Right renal pelvis (tissue), 4 donors: ENCODE data around the gene RRAD. TPM values are rescaled to one million over a fixed set of nuclear protein-coding genes. Genes with fewer than 3 reads are reported as not detected.
A peak's percentile ranks its signal among the peaks of the same experiment; 100 is the strongest.
"Not testable (repeated sequence)": the region's sequence is repeated elsewhere in the genome, so short reads cannot be mapped to it uniquely, and the experiment has no call there.

ENCODE experiments used
- DNase-seq, 4 donors: peaks; one replicate each; pipeline ENCODE4 v3.0.0-alpha.2; 2013; ENCODE audit warnings: low read depth in 4 of 4, low spot score in 3 of 4, missing footprints in 1 of 4
- polyA plus RNA-seq, 4 donors: library from polyadenylated mRNA; unstranded; fragments of 120-200 nt; gene quantifications; one replicate each; pipeline ENCODE4 v1.2.1, GENCODE V29; 2013; ENCODE audit not compliant: insufficient read length in 4 of 4

The RRAD gene
- polyA plus RNA-seq, 4 donors = 2.0 to 3.9 (median 2.8) TPM

DNA sequence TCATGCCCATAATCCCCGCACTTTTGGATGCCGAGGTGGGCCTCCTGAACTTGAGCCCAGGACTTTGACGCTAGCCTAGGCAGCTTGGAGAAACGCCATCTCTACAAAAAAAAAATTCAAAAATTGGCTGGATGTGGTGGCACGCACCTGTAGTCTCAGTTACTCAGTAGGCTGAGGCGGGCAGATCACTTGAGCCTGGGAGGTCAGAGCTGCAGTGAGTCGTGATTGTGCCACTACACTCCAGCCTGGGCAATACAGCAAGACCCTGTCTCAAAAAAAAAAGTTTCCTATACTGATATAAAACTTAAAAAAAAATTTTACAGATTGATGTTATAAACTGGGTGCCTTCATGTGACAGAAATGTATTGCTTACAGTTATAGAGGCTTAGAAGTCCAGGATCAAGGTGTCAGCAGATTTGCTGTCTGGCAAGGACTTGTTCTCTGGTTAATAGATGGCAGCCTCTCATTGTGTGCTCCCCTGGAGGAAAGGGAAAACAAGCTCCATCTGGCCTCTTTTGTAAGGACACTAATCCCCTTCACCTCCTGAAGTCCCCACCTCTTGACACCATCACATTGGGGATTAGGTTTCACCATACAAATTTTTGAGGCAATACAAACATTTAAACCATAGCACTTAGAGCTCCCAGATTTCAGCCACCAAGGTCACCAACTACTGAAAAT, 27.2 kb upstream of the RRAD start:
- DNase-seq = no peak

DNA sequence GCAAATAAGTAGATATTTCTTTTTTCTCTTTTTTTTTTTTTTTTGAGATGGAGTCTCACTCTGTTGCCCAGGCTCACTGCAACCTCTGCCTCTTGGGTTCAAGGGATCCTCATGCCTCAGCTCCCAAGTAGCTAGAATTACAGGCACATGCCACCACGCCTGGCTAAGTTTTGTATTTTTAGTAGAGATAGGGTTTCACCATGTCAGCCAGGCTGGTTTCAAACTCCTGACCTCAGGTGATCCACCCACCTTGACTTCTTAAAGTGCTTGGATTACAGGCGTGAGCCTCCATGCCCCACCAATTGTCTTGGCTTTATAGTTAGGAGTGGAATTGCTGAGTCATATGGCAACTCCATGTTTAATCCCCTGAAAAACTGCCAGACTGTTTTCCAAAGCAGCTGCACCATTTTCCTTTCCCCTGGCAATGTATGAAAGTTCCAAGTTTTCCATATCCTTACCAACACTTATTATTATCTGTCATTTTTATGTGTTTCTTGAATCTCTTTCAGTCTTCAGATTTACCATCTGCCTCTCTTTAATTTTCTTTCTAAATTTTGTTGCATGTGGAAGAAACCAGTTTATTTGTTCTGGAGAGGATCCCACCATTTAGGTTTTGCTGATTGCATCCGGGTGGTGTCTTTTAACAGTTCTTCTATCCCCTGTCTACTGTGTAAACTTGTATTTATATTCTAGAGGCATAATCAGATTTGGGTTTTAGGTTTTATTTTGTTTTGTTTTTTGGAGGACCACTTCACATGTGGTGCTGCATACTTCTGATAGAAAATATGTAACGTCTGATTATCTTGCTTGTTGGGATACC, 25.8 kb upstream of the RRAD start:
- no peak for DNase-seq

DNA sequence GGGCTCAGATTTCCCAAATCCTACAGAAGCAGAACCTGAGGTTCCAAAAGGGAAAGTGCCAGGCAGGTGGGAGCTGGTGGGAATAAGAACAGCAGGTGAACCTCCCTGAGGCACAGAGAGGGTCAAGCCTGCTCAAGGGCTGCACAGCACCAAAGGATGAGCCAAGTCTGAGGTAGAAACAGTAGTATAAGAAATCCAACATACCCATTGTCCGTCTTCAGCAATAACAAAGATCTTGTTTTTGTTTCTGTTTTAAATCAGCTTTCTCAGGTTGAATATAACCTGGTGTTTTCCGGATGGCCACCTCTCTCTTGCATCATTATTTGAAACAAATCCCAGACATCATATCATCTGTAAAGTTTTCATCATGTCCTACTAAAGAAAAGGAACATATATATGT, 25.1 kb upstream of the RRAD start:
- no peak for DNase-seq

DNA sequence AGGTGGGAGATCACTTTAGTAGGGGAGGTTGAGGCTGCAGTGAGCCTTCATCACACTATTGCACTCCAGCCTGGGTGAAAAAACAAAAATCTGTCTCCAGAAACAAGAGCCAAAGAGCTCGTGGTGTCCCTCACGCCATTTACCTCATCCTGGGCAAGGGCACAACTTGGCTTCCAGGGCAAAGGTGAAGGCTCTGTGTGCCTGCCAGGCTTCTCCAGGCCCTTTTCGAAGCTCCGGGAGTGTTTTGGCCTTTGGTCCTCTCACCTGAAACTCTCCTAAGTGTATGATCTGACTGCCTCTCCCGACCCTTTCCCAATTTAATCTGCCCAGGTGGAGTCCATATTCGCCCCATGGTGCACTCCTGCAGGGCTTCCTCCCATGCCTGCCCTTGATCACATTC, 24.1 kb upstream of the RRAD start:
- DNase-seq = no peak

DNA sequence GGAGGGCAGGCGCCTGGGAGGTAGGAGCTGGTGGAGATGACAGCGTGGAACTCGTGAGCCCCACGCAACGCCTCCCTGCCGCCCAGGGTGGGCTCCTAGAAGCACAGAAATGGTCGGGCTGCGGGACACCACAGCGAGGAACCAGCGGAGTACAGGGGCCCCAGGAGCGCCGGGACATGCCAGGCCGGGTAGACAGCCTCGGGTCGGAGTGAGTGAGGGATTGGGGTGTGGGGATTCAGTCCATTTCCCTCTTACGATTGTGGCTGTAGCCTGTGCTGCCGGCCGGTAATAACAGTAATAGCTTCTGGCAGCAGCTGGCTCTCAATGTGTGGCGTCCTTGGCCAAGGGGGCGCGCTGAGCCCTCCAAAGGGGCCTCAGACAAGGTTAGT, 23.5 kb upstream of the RRAD start:
- DNase-seq = no peak

DNA sequence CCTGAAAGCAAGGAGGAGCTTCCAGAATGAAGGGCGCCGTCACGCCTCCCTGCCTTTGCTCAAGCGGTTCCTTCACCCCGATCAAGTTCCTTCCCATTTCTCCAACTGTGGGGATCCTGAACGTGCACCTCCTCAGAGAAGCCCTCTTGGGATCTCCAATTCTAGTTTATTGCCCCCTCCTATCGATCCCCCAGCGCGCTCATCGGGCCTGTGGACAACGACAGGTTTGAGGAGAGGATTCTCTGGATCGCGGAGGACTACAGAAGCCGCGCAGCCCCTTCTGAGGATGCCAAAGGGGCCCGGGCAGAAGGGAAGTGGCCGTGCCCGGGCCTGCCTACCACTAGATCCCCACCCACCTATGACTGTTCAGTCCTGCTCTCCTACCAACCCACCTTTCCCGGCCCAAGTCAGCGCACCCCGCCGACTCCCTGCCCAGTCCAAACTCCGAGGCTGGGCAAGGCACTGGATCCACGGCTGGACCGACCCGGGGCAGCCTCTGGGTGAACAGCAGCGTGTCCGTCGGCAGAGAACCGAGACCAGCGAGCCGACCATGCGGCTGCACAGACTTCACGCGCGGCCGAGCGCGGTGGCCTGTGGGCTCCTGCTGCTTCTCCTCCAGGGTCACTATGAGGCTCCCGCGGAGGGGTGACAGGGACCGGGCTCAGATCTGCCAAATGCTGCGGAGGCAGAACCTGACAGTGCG, 22.9 kb upstream of the RRAD start:
- no peak for DNase-seq

DNA sequence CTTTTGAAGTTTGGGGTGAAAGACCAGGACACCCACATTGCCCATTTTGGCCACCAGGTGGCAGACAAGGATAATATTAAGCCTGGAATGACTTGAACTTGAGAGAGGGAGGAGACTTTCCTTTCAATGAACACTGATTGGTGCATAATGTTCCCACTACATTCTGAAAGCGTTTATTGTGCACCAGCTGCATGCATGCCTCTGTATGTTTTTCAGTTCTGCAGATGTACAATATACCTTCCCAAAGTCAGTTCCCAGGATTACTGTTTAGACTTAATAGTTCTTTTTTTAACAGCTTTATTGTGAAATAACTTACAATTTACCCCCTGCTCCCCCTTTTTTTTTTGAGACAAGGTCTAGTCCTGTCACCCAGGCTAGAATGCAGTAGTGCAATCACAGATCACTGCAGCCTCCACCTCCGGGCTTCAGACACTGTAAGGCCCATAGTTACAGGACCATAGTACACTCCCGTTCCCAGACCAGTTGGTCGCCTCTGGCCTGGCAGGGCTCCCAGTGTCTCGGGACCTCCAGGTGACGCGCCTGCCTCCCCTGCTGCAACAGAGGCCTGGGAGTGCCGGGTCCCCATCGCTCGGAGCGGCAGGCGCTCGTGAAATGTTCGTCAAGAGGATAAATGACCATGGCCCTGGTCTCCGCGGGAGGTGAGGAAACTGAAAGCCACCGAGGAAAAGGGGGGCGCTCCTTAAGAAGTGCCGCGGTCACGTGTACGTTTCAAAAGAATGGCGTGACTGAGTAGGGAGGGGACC, 22.1 kb upstream of the RRAD start:
- DNase-seq = peak; percentile 67 to 76 (median 74)

DNA sequence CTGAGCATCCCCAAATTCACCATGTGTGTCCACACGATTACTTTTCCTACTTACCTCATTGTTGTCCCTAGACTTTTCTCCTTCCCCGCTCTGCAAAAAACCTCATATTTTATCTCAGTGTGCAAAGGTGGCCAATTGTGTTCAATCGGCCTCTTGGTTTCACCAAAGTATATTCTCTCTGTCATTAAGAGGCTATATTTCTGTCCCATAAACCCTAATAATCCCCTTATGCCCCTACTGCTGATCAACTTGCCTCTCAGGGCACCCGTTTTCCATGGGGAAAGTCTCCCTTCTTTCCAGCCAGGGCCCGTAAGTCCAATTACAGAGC, 21.6 kb upstream of the RRAD start:
- DNase-seq = no peak

DNA sequence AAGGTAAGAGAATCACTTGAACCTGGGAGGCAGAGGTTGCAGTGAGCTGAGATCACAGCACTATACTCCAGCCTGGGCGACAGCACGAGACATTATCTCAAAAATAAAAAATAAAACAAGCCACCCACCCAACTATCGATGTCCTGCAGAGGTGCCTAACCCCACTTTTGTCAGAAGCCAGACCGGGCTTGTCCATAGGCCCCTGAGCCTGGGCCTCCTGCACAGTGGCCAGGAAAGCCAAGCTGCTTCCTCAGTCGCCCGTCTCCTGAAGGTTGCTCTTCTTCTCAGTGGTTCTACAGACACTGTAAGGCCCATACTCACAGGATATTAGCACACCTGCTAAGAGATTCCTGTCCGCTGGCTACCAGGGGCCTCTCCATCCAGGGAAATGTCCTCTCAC, 21.2 kb upstream of the RRAD start:
- no peak for DNase-seq

DNA sequence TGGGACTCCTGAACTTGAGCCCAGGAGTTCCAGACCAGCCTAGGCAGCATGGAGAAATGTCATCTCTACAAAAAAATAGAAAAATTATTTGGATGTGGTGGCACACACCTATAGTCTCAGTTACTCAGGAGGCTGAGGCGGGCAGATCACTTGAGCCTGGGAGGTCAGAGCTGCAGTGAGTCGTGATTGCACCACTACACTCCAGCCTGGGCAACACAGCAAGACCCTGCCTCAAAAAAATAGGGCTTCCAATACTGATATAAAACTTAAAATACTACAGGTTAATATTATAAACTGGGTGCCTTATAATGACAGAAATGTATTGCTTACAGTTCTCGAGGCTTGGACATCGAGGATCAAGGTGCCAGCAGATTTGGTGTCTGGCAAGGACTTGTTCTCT, 20.6 kb upstream of the RRAD start:
- no peak for DNase-seq

DNA sequence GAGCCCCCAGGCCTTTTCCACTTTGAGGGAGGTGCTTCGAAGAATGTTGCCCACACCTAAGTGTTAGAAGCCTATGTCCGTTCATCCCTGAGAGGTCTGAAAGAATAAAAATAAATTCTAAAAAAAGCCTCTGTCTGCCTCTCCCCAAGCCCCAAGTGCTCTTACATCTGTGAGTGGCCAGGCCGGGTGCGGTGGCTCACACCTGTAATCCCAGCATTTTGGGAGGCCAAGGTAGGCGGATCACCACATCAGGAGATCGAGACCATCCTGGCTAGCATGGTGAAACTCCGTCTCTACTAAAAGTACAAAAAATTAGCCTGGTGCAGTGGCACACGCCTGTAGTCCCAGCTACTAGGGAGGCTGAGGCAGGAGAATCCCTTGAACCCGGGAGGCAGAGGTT, 19.6 kb upstream of the RRAD start:
- DNase-seq = not testable (repeated sequence)

DNA sequence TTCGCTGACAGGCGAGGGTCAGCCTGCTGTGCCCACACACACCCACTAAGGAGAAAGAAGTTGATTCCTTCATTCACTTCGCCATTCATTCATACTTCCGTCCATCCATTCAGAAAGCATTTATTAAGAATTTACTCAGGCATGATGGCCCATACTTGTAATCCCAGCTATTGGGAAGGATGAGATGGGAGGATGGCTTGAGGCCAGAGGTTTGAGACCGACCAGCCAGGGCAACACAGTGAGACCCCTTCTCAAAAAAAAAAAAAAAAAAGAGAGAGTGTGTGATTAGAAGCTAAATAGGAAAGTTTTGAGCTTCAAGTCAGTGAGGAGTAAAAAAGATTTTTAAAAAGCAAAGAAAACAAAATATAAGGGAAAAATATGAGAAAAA, 18.7 kb upstream of the RRAD start:
- no peak for DNase-seq

DNA sequence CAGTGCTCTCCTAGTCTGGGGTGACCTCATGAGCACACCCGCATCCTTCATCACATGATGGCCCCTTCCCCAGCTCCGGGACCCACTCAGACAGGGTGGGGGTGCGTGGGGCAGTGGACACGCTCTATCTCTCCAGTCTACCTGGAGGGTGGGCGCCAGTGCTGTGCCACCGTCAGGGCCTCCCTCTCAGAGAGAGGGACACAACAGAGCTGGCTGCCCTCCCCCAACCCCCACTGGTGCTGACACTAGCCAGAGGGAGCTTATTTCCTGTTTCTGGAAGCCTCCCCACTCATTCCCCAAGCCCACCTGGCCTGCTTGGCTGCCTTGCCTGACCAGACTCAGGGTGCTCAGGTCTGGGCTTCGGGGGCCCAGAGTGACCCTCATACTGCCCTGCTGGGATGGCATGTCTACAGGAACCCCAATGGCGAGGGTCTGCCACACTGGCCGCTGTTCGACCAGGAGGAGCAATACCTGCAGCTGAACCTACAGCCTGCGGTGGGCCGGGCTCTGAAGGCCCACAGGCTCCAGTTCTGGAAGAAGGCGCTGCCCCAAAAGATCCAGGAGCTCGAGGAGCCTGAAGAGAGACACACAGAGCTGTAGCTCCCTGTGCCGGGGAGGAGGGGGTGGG, 18.2 kb upstream of the RRAD start:
- no peak for DNase-seq

DNA sequence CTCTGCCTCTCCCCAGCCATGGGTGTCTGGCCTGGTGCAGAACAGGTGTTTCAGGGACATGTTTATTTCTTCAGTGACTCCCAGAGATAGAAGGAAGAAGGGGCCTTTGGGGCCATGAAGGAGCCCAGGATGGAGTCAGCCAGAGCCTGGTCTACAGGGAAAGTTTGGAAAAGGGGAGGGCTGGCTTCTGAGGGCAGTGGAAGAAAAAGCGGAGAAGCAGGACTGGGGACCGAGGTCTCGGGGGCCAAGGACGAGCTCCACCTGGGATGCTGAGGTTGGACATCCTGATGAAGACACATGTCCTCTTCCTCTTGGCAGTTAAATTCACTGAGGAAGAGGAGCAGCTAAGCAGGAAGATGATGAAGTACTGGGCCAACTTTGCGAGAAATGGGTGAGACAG, 17.6 kb upstream of the RRAD start:
- DNase-seq = no peak

DNA sequence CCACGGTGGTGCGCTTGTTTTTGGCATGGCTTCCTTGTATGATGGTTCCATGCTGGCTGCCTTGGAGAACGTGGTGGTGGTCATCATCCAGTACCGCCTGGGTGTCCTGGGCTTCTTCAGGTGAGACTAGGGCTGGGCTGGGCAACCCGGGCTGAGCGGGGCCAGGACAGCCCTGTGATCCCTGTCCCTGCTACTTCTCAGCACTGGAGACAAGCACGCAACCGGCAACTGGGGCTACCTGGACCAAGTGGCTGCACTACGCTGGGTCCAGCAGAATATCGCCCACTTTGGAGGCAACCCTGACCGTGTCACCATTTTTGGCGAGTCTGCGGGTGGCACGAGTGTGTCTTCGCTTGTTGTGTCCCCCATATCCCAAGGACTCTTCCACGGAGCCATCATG, 14.9 kb upstream of the RRAD start:
- DNase-seq = no peak

DNA sequence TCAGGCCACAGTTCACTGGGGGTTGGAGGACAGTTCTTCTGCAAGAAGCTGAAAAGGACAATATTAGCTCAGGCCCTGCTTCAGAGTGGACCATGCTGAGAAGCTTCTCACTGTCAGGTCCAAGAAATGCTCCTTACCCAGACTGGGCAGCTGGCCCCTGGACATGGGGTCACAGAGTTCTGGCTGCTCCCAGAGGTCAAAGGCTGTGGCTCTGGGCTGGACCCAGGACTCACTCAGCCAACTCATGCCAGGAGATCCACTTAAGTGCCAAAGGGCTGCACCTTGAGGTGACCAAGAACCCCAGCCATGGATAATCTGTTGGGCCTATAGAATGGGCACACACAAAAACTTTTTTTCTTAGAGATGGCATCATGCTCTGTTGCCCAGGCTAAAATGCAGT, 14.0 kb upstream of the RRAD start:
- no peak for DNase-seq

DNA sequence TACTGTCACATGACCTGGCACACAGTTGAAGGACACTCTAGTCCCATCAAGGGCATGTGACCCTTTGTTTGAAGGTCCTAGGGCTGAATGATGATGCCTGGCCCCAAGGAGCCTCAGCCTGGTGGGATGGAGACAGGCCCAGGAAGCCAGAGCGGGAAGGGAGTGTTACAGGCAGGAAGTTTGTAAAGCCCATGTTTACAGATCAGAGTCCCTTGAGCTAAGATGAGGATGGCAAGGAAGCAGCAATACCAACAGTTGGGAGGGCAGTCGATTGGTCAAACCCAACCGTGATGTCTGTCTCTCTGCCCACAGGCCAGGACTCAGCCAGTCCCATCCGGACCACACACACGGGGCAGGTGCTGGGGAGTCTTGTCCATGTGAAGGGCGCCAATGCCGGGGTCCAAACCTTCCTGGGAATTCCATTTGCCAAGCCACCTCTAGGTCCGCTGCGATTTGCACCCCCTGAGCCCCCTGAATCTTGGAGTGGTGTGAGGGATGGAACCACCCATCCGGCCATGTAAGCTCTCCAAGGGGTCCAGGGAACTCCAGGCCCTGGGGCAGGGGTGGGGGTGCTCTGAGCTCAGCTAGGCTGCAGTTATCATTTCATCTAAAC, 12.5 kb upstream of the RRAD start:
- no peak for DNase-seq

DNA sequence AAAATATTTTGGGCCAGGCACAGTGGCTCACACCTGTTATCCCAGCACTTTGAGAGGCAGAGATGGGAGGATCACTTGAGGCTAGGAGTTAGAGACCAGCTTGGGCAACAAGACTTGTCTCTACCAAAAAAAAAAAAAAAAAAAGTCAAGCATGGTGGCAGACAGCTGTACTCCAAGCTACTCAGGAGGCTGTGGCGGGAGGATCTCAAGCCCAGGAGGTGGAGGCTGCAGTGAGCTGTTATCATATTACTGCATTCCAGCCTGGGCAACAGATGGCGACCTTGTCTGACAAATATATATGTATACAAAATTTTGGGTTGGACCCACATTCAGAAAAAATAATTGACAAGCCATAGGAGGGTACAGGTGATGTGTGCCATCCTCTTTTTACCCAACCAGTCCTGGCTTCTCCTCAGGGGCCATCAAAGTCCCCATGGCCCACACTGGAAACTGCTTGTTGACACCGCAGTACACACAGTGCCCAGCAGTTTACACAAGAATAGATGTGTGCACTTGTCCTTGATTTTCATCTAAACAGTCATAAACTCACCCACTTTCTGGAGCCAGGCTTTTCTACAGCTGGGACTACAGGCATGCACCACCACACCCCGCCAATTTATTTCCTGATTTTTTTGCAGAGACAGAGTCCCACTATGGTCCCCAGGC, 11.7 kb upstream of the RRAD start:
- DNase-seq = no peak

DNA sequence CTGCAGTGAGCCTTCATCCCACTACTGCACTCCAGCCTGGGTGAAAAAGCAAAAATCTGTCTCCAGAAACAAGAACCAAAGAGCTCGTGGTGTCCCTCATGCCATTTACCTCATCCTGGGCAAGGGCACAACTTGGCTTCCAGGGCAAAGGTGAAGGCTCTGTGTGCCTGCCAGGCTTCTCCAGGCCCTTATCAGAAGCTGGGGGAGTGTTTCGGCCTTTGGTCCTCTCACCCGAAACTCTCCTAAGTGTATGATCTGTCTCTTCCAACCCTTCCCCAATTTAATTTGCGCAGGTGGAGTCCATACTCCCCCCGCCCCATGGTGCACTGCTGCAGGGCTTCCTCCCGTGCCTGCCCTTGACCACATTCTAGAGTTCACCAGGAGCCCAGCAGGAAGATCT, 11.1 kb upstream of the RRAD start:
- no peak for DNase-seq
